Gastrocnemius medialis (tissue), 4 donors: ENCODE data around the gene ATP13A5. TPM values are rescaled to one million over a fixed set of nuclear protein-coding genes. Genes with fewer than 3 reads are reported as not detected.

Experiments used
- ATAC-seq, 2 donors: fragments of 150-250 bp; one replicate each; pipeline ENCODE4 v1.9.1; 2016
- DNase-seq, 2 donors: peaks; one replicate each; pipeline ENCODE4 v3.0.0-alpha.2; 2019
- H3K27ac ChIP-seq, 4 donors: fragments of 200-600 bp; sonication (generic); 1 replicate in 1 of 4; 2 replicates in 3 of 4; pipeline ENCODE4 v1.5.1; 2016 to 2018; ENCODE audit warnings: mild to moderate bottlenecking in 2 of 4, moderate library complexity in 1 of 4
- H3K27me3 ChIP-seq, 3 donors: fragments of 200-600 bp; sonication (generic) in 2 of 3; 1 replicate in 1 of 3; 2 replicates in 2 of 3; pipeline versions ENCODE4 v1.5.1 to v1.6.0; 2016 to 2019; ENCODE audit warnings: mild to moderate bottlenecking in 1 of 3, moderate library complexity in 1 of 3
- H3K36me3 ChIP-seq, 2 donors: fragments of 200-600 bp; sonication (generic) in 1 of 2; one replicate each; pipeline ENCODE4 v1.5.1; 2017 to 2018
- H3K4me1 ChIP-seq, 2 donors: fragments of 200-600 bp; sonication (generic) in 1 of 2; one replicate each; pipeline ENCODE4 v1.5.1; 2016 to 2017; ENCODE audit warnings: mild to moderate bottlenecking in 2 of 2
- H3K4me3 ChIP-seq, 4 donors: fragments of 200-600 bp; sonication (generic) in 3 of 4; 1 replicate in 1 of 4; 2 replicates in 3 of 4; pipeline ENCODE4 v1.5.1; 2016 to 2019; ENCODE audit warnings: mild to moderate bottlenecking in 2 of 4
- H3K9me3 ChIP-seq, 3 donors: fragments of 200-600 bp; sonication (generic) in 2 of 3; 1 replicate in 1 of 3; 2 replicates in 2 of 3; pipeline ENCODE4 v1.5.1; 2016 to 2019
- CTCF ChIP-seq, 5 experiments: fragments of 450-650 bp in 3 of 5; fragments of 200-600 bp in 2 of 5; sonication (generic) in 2 of 5; IDR thresholded peaks in 4 of 5; conservative IDR thresholded peaks in 1 of 5; 1 replicate in 4 of 5; 2 replicates in 1 of 5; pipeline ENCODE4 v1.5.1; 2016 to 2019; ENCODE audit warnings: antibody characterized with exemption in 5 of 5, mild to moderate bottlenecking in 3 of 5, moderate library complexity in 3 of 5
- POLR2A ChIP-seq, 2 donors: fragments of 450-650 bp; IDR thresholded peaks; one replicate each; pipeline ENCODE4 v1.6.1; 2017; ENCODE audit warnings: antibody characterized with exemption in 2 of 2, mild to moderate bottlenecking in 2 of 2, moderate library complexity in 2 of 2
- in situ Hi-C, 4 donors: fragments of 200-750 bp; cut with MboI; loops; one replicate each; pipeline versions ENCODE4 v1.15.0 to v1.8.0; 2017; ENCODE audit warnings: low sequenced_read_pairs in 4 of 4
- intact Hi-C: fragments of 100-400 bp; cut with DNase I; formaldehyde crosslinking; loops from one replicate; pipeline ENCODE4 v1.15.1; 2023; ENCODE audit warnings: low total_unique reads
- total RNA-seq, 4 donors: library from RNA; depleted of rRNA; stranded (reverse); fragments of >200 nt; gene quantifications; one replicate each; pipeline versions ENCODE4 v1.1.0 to v1.2.3, GENCODE V29; 2016

Gene ATP13A5
- total RNA-seq, 4 donors from 2014 or later = not detected

- intact Hi-C loops (no loop called here), in situ Hi-C loops (no loop called here)
- H3K4me1 ChIP-seq = no peaks in the 10 kb centered on the region
These were observed 27.8 kb downstream of the ATP13A5 start for GRCh38 chr3:193350744-193351143.

GRCh38 chr3:193348686-193349085 lies 29.9 kb downstream of the ATP13A5 start:
- no peak overlapping the region for H3K4me3 ChIP-seq
- H3K9me3 ChIP-seq = no peaks in the 10 kb centered on the region
- ATAC-seq (no peak), DNase-seq (no peak)
- no peaks in the 10 kb centered on the region for H3K27me3 ChIP-seq
- intact Hi-C loops = no loop called here
- in situ Hi-C loops = no loop called here
- H3K27ac ChIP-seq = no peak overlapping the region
- no peak for TF ChIP-seq CTCF (IDR thresholded peaks at IDR 0.05 in 4 of 5, conservative IDR thresholded peaks at IDR 0.05 in 1 of 5)
- no peak for TF ChIP-seq POLR2A (IDR thresholded peaks at IDR 0.05)
- no peaks in the 10 kb centered on the region for H3K36me3 ChIP-seq
- H3K4me1 ChIP-seq = no peaks in the 10 kb centered on the region

More at GRCh38 chr3:193350744-193351143, 27.8 kb downstream of the ATP13A5 start:
- Histone ChIP-seq H3K36me3 (no peaks in the 10 kb centered on the region), H3K27me3 (no peaks in the 10 kb centered on the region), H3K9me3 (no peaks in the 10 kb centered on the region), H3K4me3 (no peak overlapping the region), H3K27ac (no peak overlapping the region)
- TF ChIP-seq POLR2A (IDR thresholded peaks at IDR 0.05) = no peak
- TF ChIP-seq CTCF (IDR thresholded peaks at IDR 0.05 in 4 of 5, conservative IDR thresholded peaks at IDR 0.05 in 1 of 5) = no peak
- ATAC-seq (no peak), DNase-seq (no peak)

- Histone ChIP-seq H3K36me3 (no peaks in the 10 kb centered on the region), H3K9me3 (no peaks in the 10 kb centered on the region), H3K4me1 (no peaks in the 10 kb centered on the region), H3K27me3 (no peaks in the 10 kb centered on the region), H3K27ac (no peak overlapping the region), H3K4me3 (no peak overlapping the region)
- no peak for DNase-seq
- ATAC-seq = no peak
- in situ Hi-C loops = no loop called here
- intact Hi-C loops = no loop called here
- TF ChIP-seq CTCF (IDR thresholded peaks at IDR 0.05 in 4 of 5, conservative IDR thresholded peaks at IDR 0.05 in 1 of 5) = no peak
- TF ChIP-seq POLR2A (IDR thresholded peaks at IDR 0.05) = no peak
These were observed 30.7 kb downstream of the ATP13A5 start for GRCh38 chr3:193347521-193348501.

GRCh38 chr3:193346259-193346658 lies 32.3 kb downstream of the ATP13A5 start:
- no peaks in the 10 kb centered on the region for H3K27me3 ChIP-seq
- no peak overlapping the region for H3K4me3 ChIP-seq
- H3K27ac ChIP-seq = no peak overlapping the region
- H3K9me3 ChIP-seq = no peaks in the 10 kb centered on the region
- TF ChIP-seq POLR2A (IDR thresholded peaks at IDR 0.05) (no peak), CTCF (IDR thresholded peaks at IDR 0.05 in 4 of 5, conservative IDR thresholded peaks at IDR 0.05 in 1 of 5) (no peak)
- no peak for DNase-seq
- in situ Hi-C loops (no loop called here), intact Hi-C loops (no loop called here)
- no peaks in the 10 kb centered on the region for H3K36me3 ChIP-seq
- H3K4me1 ChIP-seq = no peaks in the 10 kb centered on the region
- ATAC-seq = no peak
